Lower leg skin (tissue), 4 donors: ENCODE results near the gene TMC3. TPM values are rescaled to one million over a fixed set of nuclear protein-coding genes. Genes with fewer than 3 reads are reported as not detected.

Experiments used
- DNase-seq, 2 donors: peaks; one replicate each; pipeline ENCODE4 v3.0.0-alpha.2; 2019; ENCODE audit warnings: low spot score in 2 of 2
- H3K4me3 ChIP-seq: fragments of 200-600 bp; sonication (generic); 2 replicates; pipeline ENCODE4 v1.5.1; 2017; ENCODE audit warnings: mild to moderate bottlenecking, low read depth; ENCODE audit not compliant: poor library complexity, severe bottlenecking
- CTCF ChIP-seq, 3 donors: fragments of 450-650 bp; IDR thresholded peaks; one replicate each; pipeline ENCODE4 v1.5.1; 2016; ENCODE audit warnings: antibody characterized with exemption in 3 of 3, mild to moderate bottlenecking in 3 of 3, moderate library complexity in 2 of 3
- POLR2A ChIP-seq, 2 donors: fragments of 450-650 bp; IDR thresholded peaks; one replicate each; pipeline ENCODE4 v1.6.1; 2016 to 2017; ENCODE audit warnings: antibody characterized with exemption in 2 of 2, mild to moderate bottlenecking in 1 of 2, moderate library complexity in 1 of 2
- WGBS, 2 donors: methylation state at CpG; one replicate each; pipeline ENCODE4 v1.1.5; 2018; 5-methylcytosine and 5-hydroxymethylcytosine counted together
- intact Hi-C: fragments of 100-400 bp; cut with DNase I; formaldehyde crosslinking; loops from one replicate; pipeline ENCODE4 v1.15.0; 2023; ENCODE audit warnings: low total_unique reads
- total RNA-seq, 4 donors: library from RNA; depleted of rRNA; stranded (reverse); fragments of >200 nt; gene quantifications; one replicate each; pipeline ENCODE4 v1.1.0, GENCODE V29; 2016

The TMC3 gene
- total RNA-seq, 4 donors from 2014 or later = 0.05 to 0.10 TPM; not detected in 2

DNA sequence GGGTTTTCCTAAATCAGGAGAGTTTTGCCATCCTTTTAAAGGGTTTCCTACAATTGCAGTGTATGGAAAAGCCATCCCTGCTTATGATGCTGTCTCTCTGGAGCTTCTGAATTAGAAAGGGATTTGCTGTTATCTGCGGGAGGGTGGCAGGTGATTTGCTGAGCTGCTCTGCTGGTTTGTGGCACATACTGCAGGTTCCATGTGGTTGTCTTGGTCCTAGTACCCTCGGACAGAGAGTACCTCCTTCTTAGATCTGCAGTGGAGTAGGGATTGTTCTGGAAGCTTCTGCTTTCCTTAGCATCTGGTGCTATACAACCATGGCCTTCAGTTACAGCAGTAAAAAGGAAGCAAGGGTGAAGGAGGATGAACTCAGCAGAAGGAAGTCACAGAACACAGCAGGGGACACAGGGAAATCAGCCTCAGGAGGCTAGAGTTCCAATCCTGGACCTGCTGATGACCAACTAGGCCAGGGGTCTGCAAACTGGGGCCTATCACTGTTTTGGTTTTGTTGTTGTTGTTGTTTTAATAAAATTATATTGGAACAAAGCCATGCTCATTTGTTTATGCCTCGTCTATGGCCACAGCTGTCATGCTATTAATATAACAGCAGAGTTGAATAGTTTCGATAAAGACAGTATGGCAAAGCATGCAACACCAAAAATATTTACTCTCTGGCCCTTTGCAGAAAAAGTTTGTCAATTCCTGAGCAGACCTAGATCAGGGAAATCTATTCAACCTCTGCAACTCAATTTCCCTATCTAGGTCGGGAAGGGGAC, 89.6 kb downstream of the TMC3 start:
- no peak overlapping the region for H3K4me3 ChIP-seq
- TF ChIP-seq CTCF (IDR thresholded peaks at IDR 0.05) = no peak
- intact Hi-C loops = no loop called here
- peak in 1 of 2 donors; percentile 62 for DNase-seq
- WGBS, 2 donors = 74 to 76% methylated on average over 5 of the region's 5 CpGs

- 88 to 99% methylated on average over 5 of the region's 5 CpGs for WGBS, 2 donors
- intact Hi-C loops = no loop called here
- H3K4me3 ChIP-seq = no peak overlapping the region
- TF ChIP-seq POLR2A (IDR thresholded peaks at IDR 0.05) = no peak
- DNase-seq = peak in 1 of 2 donors; percentile 65
These were observed 91.1 kb downstream of the TMC3 start for GRCh38 chr15:81282911-81283310.

DNA sequence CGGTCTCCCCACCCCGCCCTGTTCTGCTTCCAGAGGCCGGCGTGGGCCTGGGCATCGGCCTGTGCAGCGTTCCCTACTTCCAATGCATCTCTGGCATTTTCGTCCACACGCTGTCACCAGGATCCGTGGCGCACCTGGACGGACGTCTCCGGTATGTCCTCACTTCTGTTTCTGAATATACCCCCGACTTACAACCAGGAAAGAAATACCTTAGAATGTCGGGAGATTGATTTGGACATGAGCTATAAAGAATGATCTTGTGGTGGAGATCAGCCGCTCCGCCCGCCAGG, 91.5 kb downstream of the TMC3 start:
- intact Hi-C loops = no loop called here

GRCh38 chr15:81281766-81282605, 92.0 kb downstream of the TMC3 start:
- intact Hi-C loops = no loop called here
- 82 to 83% methylated on average over 12 of the region's 12 CpGs for WGBS, 2 donors

More for the DNA sequence above, 91.5 kb downstream of the TMC3 start:
- no peak overlapping the region for H3K4me3 ChIP-seq
- 94 to 96% methylated on average over 18 of the region's 18 CpGs for WGBS, 2 donors
- DNase-seq = no peak
- no peak for TF ChIP-seq POLR2A (IDR thresholded peaks at IDR 0.05)
- TF ChIP-seq CTCF (IDR thresholded peaks at IDR 0.05) = no peak

DNA sequence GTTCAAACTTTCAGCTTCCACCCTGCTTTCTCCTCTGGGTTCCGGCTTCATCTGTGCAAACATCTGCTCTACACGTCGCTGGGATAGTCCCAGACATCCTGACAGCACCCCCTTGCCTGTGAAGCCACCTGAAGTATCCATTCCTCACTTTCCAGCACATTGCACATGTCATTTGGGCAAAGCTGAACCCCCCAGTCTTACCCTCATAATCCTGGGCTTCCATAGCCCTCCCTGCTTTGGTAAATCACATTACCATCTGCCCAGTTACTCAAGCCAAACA, 92.6 kb downstream of the TMC3 start:
- TF ChIP-seq CTCF (IDR thresholded peaks at IDR 0.05) = no peak
- no peak for TF ChIP-seq POLR2A (IDR thresholded peaks at IDR 0.05)
- no peak overlapping the region for H3K4me3 ChIP-seq
- WGBS, 2 donors = 88 to 90% methylated on average over 3 of the region's 3 CpGs
- intact Hi-C loops = no loop called here
- DNase-seq = no peak

More at GRCh38 chr15:81281766-81282605, 92.0 kb downstream of the TMC3 start:
- peak in 1 of 2 donors; percentile 69 for DNase-seq
- TF ChIP-seq POLR2A (IDR thresholded peaks at IDR 0.05) = no peak
- no peak for TF ChIP-seq CTCF (IDR thresholded peaks at IDR 0.05)
- H3K4me3 ChIP-seq = no peak overlapping the region

Other genes starting within 250 kb of the TMC3 start
- gene CFAP161, start 239.9 kb downstream of the TMC3 start, total RNA-seq = under 1 TPM in 2 of 4 donors, not detected in 2; 0.25 to 0.49 TPM
- gene IL16, start 177.3 kb downstream of the TMC3 start, total RNA-seq = 10 to 100 TPM in 3 of 4 donors, 1 to 10 TPM in 1; 9.7 to 15.2 (median 10.9) TPM
- gene STARD5, start 50.1 kb downstream of the TMC3 start, total RNA-seq = 100 to 1,000 TPM in 1 of 4 donors, 10 to 100 TPM in 3; 57.0 to 108 (median 92.7) TPM